ENCODE results near the gene DERL2. TPM values are rescaled to one million over a fixed set of nuclear protein-coding genes. Genes with fewer than 3 reads are reported as not detected.

The DERL2 gene
- total and polyA plus RNA-seq, 2 of the 4 experiments (the other 2 are of a cell fraction): 27.4 to 44.2 TPM

DNA sequence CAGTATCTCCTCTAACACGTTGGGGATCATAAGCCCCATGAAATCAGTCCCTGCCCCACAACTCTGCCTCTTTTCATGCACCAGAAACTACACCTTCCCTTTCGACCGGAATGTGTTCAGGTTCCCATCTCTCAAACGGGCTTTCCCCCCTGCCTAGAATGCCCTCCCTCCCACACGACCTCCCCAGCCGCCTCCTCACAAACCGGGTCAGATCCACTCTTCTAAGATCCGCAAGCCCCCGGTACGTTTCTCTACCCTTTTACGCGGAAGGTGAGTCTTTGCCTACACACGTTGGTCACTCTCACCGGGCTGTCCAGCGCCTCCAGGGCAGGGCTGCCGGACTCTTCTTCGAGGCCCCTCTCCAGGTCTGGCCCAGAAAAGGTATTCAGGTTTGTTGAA is 17.9 kb downstream of the DERL2 start:
- H3K4ac ChIP-seq (ENCODE audit: low read depth, low read length): peak overlapping the region; percentile 42
- peak overlapping the region; percentile 40 for H2AK5ac ChIP-seq (ENCODE audit: low read depth, low read length)
- CTCF ChIA-PET: no interaction called here
- intact Hi-C loops (cut with micrococcal nuclease): loop anchor here (2.0 kb wide), 1 partner anchor 33 kb away; a partner anchor contains a TSS
- dilution Hi-C loops (cut with HindIII; ENCODE audit: low sequenced_read_pairs, unreplicated experiment): no loop called here
- H3K14ac ChIP-seq (replicated peaks; ENCODE audit: low read depth, low read length): peak overlapping the region; percentile 63
- no peak overlapping the region for H2BK20ac ChIP-seq (ENCODE audit: low read depth, low read length)
- no peak overlapping the region for H2BK15ac ChIP-seq (ENCODE audit: low read depth, low read length)
- TF ChIP-seq NFE2L2 (IDR thresholded peaks at IDR 0.05; ENCODE audit: low read depth, low read length) (no peak), RAD21 (IDR thresholded peaks at IDR 0.05; ENCODE audit: low read length) (no peak), CEBPB (IDR thresholded peaks at IDR 0.05; ENCODE audit: low read depth, low read length) (no peak), SMC3 (IDR thresholded peaks at IDR 0.05; ENCODE audit: low read depth, low read length) (no peak), POLR2A (IDR thresholded peaks at IDR 0.05; ENCODE audit: low read depth, low read length) (no peak), CHD1 (IDR thresholded peaks at IDR 0.05; ENCODE audit: low read depth, low read length) (no peak), FOS (IDR thresholded peaks at IDR 0.05; ENCODE audit: low read depth, low read length) (no peak), MXI1 (IDR thresholded peaks at IDR 0.05; ENCODE audit: borderline replicate concordance, low read depth, low read length) (no peak), MAFK (IDR thresholded peaks at IDR 0.05; ENCODE audit: low read depth, low read length) (no peak)
- TF ChIP-seq, protein P1, sequence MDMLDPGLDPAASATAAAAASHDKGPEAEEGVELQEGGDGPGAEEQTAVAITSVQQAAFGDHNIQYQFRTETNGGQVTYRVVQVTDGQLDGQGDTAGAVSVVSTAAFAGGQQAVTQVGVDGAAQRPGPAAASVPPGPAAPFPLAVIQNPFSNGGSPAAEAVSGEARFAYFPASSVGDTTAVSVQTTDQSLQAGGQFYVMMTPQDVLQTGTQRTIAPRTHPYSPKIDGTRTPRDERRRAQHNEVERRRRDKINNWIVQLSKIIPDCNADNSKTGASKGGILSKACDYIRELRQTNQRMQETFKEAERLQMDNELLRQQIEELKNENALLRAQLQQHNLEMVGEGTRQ (IDR thresholded peaks at IDR 0.05; ENCODE audit: low read depth, low read length): no peak
- TF ChIP-seq, protein P2, sequence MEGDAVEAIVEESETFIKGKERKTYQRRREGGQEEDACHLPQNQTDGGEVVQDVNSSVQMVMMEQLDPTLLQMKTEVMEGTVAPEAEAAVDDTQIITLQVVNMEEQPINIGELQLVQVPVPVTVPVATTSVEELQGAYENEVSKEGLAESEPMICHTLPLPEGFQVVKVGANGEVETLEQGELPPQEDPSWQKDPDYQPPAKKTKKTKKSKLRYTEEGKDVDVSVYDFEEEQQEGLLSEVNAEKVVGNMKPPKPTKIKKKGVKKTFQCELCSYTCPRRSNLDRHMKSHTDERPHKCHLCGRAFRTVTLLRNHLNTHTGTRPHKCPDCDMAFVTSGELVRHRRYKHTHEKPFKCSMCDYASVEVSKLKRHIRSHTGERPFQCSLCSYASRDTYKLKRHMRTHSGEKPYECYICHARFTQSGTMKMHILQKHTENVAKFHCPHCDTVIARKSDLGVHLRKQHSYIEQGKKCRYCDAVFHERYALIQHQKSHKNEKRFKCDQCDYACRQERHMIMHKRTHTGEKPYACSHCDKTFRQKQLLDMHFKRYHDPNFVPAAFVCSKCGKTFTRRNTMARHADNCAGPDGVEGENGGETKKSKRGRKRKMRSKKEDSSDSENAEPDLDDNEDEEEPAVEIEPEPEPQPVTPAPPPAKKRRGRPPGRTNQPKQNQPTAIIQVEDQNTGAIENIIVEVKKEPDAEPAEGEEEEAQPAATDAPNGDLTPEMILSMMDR (conservative IDR thresholded peaks at IDR 0.05; ENCODE audit: low read depth, low read length): no peak
- peak overlapping the region; percentile 71 for H3K9ac ChIP-seq (ENCODE audit: low read depth, low read length)
- peak overlapping the region; percentile 57; the same call in 1 of the 2 replicates for H3K56ac ChIP-seq (ENCODE audit: extremely low read depth, insufficient read depth, low read length)
- no peak overlapping the region for H4K91ac ChIP-seq (ENCODE audit: insufficient read depth, low read depth, low read length)
- POLR2A ChIA-PET (ENCODE audit: unreplicated experiment): no interaction called here
- WGBS, 2 experiments (ENCODE audit: extremely low coverage in 2 of 2, insufficient read length in 1 of 2): 0% methylated on average over 10 of the region's 17 CpGs; no CpG with 5 or more reads in 1 of the 2 experiments
- H3K4me2 ChIP-seq (ENCODE audit: low read depth, low read length): peak overlapping the region; percentile 100
- H3K9me3 ChIP-seq (ENCODE audit: control insufficient read depth, insufficient read depth, low read length): no peaks in the 10 kb centered on the region
- in situ Hi-C loops (cut with MboI; ENCODE audit: low sequenced_read_pairs): no loop called here
- DNase-seq (no peak), ATAC-seq (ENCODE audit: low read depth) (peak; percentile 4)
- no peak overlapping the region for H2BK120ac ChIP-seq (ENCODE audit: low read depth, low read length)
- peak overlapping the region; percentile 97 for H2AFZ ChIP-seq (replicated peaks; ENCODE audit: low read length, poor library complexity)
- H3K27me3 ChIP-seq (ENCODE audit: control insufficient read depth, insufficient read depth, low read length): no peaks in the 10 kb centered on the region
- H4K20me1 ChIP-seq (ENCODE audit: insufficient read depth, low read length): peaks cover 21% of the 10 kb centered on the region
- peak overlapping the region; percentile 82 for H3K23ac ChIP-seq (ENCODE audit: low read depth, low read length)
- peak overlapping the region; percentile 9 for H2BK5ac ChIP-seq (ENCODE audit: low read depth, low read length, poor library complexity, severe bottlenecking)
- H3K36me3 ChIP-seq (ENCODE audit: control insufficient read depth, insufficient read depth, low read length): peaks cover 4% of the 10 kb centered on the region; the same call in 1 of the 2 replicates
- H3K4me1 ChIP-seq (ENCODE audit: control insufficient read depth, insufficient read depth, low read length): no peaks in the 10 kb centered on the region
- peak overlapping the region; percentile 79 for H3K4me3 ChIP-seq (ENCODE audit: insufficient read depth, low read depth, low read length)
- H3K27ac ChIP-seq (ENCODE audit: insufficient read depth, low read length): peak overlapping the region; percentile 66
- H2AK9ac ChIP-seq (replicated peaks; ENCODE audit: low read depth, low read length, poor library complexity): peak overlapping the region; percentile 38
- H3K79me1 ChIP-seq (ENCODE audit: low read depth in 1 of 2, low read length in 2 of 2): peaks cover 13 to 52% of the 10 kb centered on the region in 2 experiments; a peak in 3 of 4 replicates
- H4K8ac ChIP-seq (ENCODE audit: low read depth in 2 of 2, low read length in 2 of 2): peak overlapping the region; percentile 19 to 55; a peak in 3 of 4 replicates
- H3K9me1 ChIP-seq (ENCODE audit: insufficient read depth, low read length): peaks cover 5% of the 10 kb centered on the region; the same call in 1 of the 2 replicates
- H3K18ac ChIP-seq (ENCODE audit: low read depth, low read length): no peak overlapping the region
- BruUV-seq (replicated peaks): no TSS peak
- no peak overlapping the region; the same call in 1 of the 2 replicates for H4K5ac ChIP-seq (ENCODE audit: low read depth, low read length)

Measured in IMR-90 (cell line).